GM21717 (cell line): ENCODE data around the gene SEC22B.
"Not testable (repeated sequence)": the region's sequence is repeated elsewhere in the genome, so short reads cannot be mapped to it uniquely, and the experiment has no call there.

ENCODE experiments used
- ATAC-seq: cut with Tn5 transposase; IDR thresholded peaks from one replicate; pipeline ENCODE4 v1.9.1; 2021; ENCODE audit warnings: mild to moderate bottlenecking, moderate library complexity; ENCODE audit not compliant: unreplicated experiment

The SEC22B gene

DNA sequence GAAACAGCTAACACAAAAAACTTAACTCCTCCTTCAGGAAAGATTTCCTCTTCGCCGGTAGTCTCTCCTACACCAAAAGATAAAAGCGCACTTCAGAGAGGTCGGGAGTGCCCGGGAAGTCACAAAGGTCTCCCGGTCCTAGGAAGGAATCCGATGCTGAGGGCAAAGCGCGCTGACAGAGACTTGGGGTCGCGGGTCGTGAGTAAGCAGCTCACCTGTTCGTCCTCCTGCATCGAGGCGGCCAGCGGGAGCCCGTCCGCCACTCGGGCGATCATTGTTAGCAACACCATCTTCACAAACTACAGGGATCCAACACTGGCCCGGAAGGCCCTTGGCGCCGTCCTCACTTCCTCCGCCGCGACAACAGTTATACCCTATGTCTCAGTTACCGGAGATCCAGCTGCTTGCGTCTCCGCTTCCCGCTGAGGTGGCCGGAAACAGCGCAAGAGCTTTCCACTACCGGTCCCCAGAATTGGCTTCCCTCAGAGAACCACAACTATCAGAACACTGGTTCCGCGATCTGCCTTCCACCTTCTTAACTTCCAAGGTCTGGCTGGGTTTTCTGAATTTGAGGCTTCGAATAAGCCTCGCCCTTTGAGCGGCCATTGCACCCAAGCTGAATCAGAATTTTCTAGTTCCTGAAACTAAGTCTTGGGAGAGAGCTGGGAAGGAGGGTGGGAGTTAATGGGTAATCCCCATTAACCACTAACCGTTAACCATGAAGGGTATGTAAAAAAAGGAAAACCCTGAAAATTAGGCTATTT is at the start of gene SEC22B:
SEC22B (minus strand) TSS at position 429 of the 764 bp plus-strand sequence; CDS start at position 290, 139 bp downstream.
- peak; percentile 94 for ATAC-seq

DNA sequence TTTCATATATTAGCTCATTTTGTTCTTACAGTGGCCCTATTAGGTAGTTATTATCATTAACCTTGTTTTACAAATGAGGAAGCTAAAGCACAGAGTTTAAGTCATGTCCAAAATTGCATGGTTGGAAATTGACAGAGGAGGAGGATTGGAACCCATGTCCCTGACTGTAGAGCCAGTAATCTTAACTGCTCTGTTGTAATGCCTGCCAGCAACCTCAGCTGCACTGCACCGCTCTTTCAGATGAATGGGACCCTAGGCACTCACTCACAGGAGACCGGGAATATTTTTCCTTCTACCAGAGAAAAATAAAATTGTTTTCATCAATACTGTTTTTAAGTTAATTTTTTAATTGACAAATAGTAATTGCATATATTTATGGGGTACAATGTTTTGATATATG is 41.6 kb upstream of the SEC22B start:
- not testable (repeated sequence) for ATAC-seq

DNA sequence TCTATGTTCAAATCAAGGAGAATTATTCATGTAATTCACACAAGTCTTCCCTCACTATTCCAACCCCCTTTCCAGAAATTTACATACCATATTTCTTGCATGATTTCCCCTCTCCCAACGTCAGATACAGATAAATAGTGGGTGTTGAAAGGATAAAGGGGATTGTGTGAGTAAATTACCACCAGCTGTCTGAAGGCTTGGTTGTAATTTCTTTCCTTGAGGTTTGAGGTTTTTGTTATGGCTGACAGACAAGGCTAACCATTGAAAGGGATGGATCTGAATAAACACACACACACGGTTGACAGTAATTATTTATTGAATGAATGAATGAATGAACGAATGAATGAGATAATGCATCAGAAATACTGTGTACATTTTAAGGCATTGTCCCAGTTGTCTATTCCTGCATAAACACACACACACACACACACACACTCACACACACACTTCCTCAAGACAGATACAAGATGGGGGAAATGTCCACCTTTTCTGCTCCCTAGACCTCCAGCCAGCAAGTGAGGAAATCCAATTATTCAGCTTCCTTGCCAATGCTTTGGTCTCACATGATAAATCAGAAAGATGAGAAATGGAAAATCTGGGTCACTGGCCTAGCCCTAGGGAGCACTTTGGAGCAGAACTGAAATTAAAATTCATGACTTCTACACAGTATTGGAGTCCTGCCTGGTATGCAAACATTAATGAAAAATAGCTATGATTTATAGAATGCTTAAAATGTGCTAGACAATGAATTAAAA is 41.0 kb upstream of the SEC22B start:
- ATAC-seq: not testable (repeated sequence)

DNA sequence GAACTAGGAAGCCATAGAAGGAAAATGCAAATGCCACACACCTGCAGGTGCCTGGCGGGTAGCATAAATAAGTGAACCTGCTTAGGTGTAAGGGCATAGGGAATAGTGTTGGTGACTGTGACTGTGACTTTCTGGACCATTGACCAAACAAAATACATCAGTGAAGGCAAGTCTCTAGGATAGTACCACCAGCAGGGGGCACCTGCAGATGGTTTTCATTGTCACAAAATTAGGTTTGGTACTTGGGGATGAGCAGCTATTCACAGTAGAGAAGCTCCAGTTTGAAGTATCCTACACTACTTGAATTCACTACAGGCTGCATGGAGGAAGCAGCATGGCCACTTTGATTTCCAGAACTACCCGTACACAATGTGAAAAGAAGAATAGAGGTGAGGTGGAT is 37.3 kb upstream of the SEC22B start:
- not testable (repeated sequence) for ATAC-seq

DNA sequence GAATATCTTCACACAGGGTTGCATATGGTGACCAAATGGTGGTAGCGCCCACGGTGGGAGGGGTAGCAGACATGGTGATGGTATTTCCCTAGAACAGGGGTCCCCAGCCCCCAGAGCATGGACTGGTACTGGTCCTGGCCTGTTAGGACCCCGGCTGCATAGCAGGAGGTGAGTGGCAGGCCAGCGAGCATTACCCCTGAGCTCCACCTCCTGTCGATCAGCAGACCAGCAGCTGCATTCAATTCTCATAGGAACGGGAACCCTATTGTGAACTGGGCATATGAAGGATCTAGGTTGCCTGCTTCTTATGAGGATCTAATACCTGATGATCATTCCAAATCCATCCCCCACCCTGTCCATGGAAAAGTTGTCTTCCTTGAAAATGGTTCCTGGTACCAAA is 34.4 kb upstream of the SEC22B start:
- ATAC-seq: not testable (repeated sequence)

DNA sequence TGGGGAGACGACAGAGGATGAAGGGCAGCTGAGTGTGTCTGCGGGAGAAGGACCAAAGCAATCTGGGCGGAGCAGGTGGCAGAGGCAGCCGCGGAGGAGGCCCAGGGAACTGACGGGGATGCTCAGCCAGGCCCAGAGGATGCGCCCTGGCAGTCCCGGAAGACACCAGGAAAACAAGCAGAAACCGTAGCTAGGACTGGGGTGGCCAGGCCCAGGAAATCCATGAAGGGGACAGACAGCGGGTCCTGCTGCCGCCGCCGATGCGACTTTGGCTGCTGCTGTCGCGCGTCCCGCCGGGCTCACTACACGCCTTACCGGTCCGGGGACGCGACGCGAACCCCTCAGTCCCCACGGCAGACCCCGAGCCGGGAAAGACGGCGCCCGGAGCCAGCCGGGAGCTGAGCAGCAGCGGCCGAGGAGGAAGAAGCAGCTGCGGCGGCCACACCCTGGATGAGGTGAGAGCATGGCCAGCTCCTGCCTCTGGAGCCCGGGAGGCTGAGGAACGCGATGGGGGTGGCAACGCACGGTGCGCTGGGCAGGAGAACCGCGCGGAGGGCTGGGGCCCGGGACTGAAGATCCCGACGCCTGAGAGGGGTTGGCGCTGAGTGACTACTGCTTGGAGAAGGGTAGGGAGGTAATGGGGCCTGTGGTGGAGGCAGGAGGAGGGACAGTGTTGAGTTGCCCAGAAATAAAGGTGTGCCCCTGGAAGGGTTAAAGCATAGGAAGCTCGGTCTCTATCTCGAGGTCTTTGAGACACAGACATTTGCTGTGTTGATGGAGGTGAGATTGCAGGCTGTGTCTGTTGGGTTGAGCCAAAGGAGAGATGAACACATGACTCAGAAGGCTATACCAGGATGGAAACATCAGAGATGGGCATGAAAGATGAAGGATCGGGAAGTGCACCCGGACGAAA is 20.8 kb upstream of the SEC22B start:
- not testable (repeated sequence) for ATAC-seq

DNA sequence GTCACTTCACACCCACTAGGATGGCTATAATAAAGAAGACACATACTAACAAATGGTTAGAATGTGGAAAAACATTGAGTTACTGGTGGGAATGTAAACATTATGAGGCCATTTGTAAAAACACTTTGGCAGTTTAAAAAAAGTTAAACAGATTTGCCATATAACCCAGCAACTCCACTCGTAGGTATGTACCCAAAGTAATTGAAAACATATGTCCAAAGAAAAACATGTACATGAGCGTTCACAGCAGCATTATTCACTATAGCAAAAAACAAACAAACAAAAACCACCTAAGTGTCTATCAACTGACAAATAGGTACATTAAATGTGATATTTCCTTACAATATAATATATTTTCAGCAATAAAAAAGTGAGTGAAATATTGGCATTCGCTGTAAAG is 12.3 kb upstream of the SEC22B start:
- not testable (repeated sequence) for ATAC-seq

DNA sequence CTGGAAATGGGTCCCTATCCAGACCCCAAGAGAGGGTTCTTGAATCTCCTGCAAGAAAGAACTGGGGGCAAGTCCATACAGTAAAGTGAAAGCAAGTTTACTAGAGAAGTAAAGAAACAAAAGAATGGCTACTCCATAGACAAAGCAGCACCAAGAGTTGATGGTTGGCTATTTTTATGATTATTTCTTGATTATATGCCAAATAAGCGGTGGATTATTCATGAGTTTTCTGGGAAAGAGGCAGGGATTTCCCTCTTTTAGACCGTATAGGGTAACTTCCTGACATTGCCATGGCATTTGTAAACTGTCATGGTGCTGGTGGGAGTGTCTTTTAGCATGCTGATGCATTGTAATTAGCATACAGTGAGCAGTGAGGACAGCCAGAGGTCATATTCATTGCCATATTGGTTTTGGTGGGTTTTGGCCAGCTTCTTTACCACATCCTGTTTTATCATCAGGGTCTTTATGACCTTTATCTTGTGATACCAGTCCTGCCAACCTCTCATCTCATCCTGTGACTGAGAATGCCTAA is 5.9 kb upstream of the SEC22B start:
- ATAC-seq: not testable (repeated sequence)

DNA sequence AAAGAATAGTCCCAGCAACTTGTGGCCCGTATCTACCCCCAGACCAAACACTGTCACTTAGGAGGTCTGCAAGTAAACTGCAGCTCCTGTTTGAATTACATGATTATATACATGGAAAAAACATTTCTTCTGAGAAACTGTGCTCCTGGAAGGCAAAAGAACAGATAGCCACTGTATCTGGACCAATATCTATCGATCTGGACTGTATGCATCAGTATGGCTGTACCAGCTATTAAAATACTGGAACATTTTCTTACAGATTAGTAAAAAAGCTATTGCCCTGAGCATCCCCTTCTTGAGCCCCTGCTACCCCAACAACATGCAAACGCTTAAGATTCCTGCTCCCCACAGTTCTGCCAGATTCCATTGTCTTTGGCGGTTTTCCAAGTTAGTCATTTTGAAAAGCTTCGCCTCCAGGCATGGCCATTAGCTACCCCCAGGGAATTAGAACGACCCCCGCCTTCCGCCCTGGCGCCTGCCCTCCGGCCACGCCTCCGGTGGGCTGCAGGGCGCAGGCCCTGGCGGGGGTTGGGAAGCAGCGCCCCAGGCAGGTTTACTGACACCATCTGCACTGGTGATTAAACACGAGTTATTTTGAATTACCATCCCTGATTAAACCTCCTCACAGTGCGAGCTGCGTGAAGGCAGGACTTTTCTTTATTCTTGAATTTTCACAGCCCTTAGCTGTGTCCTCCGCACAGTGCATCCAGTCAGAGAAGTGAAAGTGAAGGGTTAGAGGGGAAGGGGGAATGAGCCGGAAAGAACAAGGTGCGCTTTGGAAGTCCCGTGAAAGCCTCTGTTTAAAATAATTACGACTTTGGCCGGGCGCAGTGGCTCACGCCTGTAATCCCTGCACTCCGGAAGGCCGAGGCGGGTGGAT is 3.7 kb upstream of the SEC22B start:
- ATAC-seq: not testable (repeated sequence)

DNA sequence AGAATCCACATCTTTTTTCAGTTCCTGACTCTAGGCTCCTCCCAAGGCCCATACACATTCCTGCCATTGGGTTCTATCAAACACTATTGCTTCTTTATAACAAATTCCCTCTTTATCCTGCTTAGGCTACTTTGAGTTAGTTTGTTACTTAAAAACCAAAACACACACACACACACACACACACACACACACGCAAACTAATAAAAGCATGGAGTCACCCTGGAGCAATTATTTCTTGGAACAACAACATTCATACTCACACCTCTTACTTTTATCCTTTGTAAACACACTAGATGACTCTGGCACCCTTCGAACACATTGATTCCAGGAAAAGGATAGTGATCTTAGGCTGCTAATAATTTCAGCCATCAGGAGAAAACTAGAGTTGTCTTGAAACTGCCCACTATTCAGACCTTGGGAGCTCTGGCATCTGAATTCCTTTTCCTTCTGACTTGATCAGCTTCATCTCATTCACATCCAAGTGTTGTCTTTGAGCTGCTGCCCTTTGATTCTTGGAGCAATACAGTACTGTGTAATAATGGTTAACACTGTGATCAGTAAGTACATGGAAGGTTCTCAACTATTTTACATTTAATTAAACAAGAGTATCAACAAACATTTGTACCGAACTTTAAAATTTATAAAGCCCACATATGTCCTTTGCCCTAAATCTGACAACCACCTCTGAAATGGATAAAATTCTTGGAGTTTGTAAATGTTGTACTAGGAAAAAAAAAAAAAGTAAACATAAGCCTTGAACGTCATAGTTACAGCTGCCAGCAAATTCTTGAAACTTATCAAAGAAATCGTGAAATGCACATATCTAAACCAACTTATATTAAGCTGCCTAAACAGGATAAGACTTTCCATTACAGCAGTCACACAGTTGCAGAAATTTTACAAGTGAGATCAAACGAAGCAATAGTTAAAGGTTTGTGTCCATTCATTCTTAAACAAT is 2.8 kb upstream of the SEC22B start:
- ATAC-seq: no peak

DNA sequence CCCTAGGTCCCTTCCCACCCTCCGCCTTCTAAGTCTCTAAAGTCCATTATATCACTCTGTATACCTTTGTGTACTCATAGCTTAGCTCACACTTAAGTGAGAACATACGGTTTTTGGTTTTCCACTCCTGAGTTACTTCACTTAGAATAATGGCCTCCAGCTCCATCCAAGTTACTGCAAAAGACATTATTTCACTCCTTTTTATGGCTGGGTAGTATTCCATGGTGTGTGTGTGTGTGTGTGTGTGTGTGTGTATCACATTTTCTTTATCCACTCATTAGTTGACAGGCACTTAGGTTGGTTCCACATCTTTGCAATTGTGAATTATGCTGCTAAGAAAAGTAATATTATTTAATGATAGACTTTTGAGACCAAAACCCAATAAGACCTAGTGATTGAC is 1.7 kb upstream of the SEC22B start:
- ATAC-seq: not testable (repeated sequence)

DNA sequence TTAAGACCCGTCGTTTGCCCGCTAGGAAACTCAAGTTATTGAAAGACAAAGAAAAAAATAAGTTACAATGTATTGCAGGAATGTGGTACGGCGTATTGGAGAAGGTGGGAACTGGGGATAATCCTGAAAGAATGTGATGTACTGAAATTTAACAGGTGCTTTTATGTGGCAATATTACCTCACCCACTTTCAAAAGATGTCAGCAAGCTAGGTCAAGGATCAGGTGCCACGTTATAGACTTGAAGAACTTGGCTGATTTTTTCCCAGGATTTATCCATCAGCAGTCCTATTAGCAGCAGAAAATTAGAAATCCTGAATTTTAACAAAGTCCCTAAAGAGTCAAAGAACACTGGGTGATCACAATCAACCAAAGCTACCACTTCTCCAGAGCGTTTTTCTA is 632 bp downstream of the SEC22B start:
- not testable (repeated sequence) for ATAC-seq

DNA sequence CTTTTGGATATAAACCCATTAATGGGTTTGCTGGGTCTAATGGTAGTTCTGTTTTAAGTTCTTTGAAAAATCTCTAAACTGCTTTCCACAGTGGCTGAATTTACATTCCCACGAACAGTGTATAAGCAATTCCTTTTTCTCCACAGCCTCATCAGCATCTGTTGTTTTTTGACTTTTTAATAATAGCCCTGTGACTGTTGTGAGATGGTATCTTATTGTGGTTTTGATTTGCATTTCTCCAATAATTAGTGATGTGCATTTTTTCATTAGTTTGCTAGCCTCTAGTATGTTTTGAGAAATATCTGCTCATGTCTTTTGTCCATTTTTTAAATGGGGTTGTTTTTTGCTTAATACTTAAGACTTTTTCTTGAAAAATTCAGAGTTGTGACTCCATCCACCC is 11.6 kb downstream of the SEC22B start:
- ATAC-seq: not testable (repeated sequence)

DNA sequence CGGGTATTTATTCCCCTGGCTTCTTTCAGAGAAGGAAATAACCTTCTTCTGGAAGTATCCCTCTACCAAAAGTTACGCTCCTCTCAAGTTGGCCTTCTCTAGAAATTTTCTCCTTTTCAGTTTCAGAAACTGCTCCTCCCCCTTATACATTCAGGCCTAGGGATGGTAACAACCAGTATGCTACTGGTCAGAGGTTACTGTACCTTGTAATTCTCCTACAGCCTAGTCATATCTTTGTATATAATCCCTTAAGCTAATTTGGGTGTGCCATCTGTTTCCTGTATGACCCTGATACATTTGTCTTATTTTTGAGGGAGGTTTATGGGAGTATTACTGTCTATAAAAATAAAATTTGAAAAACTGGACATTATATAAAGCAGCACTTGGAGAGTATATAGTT is 14.3 kb downstream of the SEC22B start:
- ATAC-seq: not testable (repeated sequence)

DNA sequence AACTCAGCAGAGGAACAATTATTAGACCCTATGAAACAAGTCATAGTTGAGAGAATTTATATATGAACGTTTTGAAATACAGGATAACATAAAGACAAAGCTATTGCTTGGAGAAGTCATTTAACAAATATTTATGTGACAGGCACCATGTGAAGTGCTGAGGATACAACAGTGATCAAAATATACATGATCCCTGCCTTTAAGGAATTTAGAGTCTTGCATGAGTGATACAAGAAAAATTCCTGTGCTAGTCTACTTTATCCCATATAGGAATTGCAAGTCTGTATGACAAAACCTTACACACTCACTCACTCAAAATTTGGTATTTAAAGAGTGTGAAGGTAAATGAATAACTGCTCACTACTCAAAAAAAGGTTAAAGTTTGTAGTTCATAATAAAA is 17.8 kb downstream of the SEC22B start:
- ATAC-seq: not testable (repeated sequence)

DNA sequence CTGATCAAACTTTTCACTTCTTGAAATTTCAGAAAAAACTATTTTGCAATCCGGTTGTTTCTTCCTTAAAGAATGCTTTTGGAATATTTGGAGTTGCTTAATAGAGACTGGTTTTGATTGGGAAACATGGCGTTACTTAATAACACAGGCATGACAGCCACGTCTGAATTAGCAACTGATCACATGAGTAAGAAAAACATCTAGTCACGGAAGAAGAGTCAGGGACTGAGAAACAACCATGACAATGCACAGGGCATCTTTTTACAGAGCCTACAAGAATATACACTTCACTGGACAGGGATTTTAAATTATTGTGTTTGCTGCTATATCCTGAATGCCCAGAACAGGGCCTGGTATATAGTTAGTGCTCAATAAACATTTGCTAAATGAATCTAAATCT is 18.2 kb downstream of the SEC22B start:
- ATAC-seq: not testable (repeated sequence)

DNA sequence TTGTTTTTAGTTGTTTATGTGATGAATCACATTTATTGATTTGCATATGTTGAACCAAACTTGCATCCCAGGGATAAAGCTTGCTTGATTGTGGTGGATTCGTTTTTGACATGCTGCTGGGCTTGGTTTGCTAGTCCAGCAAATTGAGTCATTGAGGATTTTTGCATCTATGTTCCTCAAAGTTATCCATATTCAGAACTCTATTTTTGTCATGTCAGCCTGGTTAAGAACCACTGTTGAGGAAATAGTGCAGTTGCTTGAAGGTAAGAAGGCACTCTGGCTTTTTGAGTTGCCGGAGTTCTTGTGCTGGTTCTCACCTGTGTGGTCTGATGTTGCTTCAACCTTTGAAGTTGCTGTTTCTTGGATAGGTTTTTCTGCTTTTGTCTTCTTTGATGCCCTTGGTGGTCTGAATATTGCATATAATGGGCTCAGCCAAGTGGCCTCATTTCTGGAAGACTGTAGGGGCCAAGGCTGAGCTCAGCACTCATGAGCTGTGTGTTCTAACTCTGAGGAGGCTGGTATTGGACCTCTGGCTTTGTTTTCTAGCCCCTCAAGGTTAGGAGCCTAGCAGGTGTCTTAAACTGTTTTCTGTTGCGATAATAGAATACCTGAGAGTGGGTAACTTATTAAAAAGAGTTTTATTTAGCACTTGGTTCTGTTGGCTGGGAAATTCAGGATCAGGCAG is 26.0 kb downstream of the SEC22B start:
- ATAC-seq: not testable (repeated sequence)

DNA sequence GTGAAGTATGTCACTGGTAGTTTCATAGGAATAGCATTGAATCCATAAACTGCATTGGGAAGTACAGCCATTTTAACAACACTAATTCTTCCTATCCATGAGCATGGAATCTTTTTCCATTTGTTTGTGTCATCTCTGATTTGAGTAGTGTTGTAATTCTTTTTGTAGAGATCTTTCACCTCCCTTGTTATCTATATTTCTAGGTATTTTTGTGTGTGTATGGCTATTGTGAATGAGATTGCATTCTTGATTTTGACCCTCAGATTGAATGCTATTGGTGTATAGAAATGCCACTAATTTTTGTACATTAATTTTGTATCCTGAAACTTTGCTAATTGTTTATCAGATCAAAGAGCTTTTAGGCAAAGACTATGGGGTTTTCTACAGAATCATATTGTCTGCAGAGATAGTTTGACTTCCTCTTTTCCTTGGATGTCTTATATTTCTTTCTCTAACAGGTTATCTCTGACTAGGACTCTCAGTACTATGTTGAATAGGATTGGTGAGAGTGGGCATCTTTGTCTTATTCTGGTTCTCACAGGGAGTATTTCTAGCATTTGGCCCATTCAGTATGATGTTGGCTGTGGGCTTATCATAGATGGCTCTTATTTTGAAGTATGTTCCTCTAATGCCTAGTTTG is 26.8 kb downstream of the SEC22B start:
- ATAC-seq: not testable (repeated sequence)
